HEK293T (cell line): ENCODE data around the gene SLC17A9.

Experiments used
- CTCF ChIA-PET: fragments of 350-600 bp; formaldehyde crosslinking; extraction: SDS; loops from one replicate; lab custom pipeline; 2021; ENCODE audit warnings: antibody characterized with exemption, inconsistent platforms; lab: Yijun Ruan, JAX
- POLR2A ChIA-PET: fragments of 350-600 bp; formaldehyde crosslinking; extraction: SDS; loops from one replicate; lab custom pipeline; 2020; ENCODE audit warnings: antibody characterized with exemption, inconsistent platforms; lab: Yijun Ruan, JAX
- DNase-seq: peaks from one replicate; pipeline ENCODE4 v3.0.0; 2012; ENCODE audit warnings: mixed read lengths; ENCODE audit errors: extremely low spot score
- ARNT ChIP-seq: fragments of 450-650 bp; IDR thresholded peaks from 2 replicates; pipeline ENCODE4 v1.6.1; 2017; ENCODE audit warnings: mild to moderate bottlenecking
- BHLHE40 ChIP-seq: fragments of 450-650 bp; IDR thresholded peaks from 2 replicates; pipeline ENCODE4 v1.6.1; 2016; ENCODE audit warnings: mild to moderate bottlenecking, moderate library complexity, borderline replicate concordance
- CTBP1 ChIP-seq: fragments of 450-650 bp; IDR thresholded peaks from 2 replicates; pipeline ENCODE4 v1.6.1; 2016; ENCODE audit warnings: borderline replicate concordance
- ELF4 ChIP-seq: fragments of 450-650 bp; IDR thresholded peaks from 2 replicates; pipeline ENCODE4 v1.6.1; 2017; ENCODE audit warnings: antibody characterized with exemption
- FOXA1 ChIP-seq: fragments of 450-650 bp; IDR thresholded peaks from 2 replicates; pipeline ENCODE4 v1.6.1; 2016; ENCODE audit warnings: mild to moderate bottlenecking
- FOXK2 ChIP-seq: fragments of 450-650 bp; IDR thresholded peaks from 2 replicates; pipeline ENCODE4 v1.6.1; 2016; ENCODE audit warnings: mild to moderate bottlenecking
- FOXM1 ChIP-seq: fragments of 450-650 bp; IDR thresholded peaks from 2 replicates; pipeline ENCODE4 v1.6.1; 2017; ENCODE audit warnings: mild to moderate bottlenecking, borderline replicate concordance
- HDGF ChIP-seq: fragments of 450-650 bp; IDR thresholded peaks from 2 replicates; pipeline ENCODE4 v1.6.1; 2017; ENCODE audit warnings: antibody characterized with exemption, borderline replicate concordance
- L3MBTL2 ChIP-seq: fragments of 450-650 bp; conservative IDR thresholded peaks from 2 replicates; pipeline ENCODE4 v1.6.1; 2016; ENCODE audit warnings: mild to moderate bottlenecking
- LEF1 ChIP-seq: fragments of 450-650 bp; IDR thresholded peaks from 2 replicates; pipeline ENCODE4 v1.6.1; 2017; ENCODE audit warnings: mild to moderate bottlenecking, borderline replicate concordance
- NFRKB ChIP-seq: fragments of 450-650 bp; IDR thresholded peaks from 2 replicates; pipeline ENCODE4 v1.6.1; 2016; ENCODE audit warnings: mild to moderate bottlenecking, moderate library complexity
- PKNOX1 ChIP-seq: fragments of 450-650 bp; IDR thresholded peaks from 2 replicates; pipeline ENCODE4 v1.6.1; 2016
- SP1 ChIP-seq: fragments of 450-650 bp; IDR thresholded peaks from 2 replicates; pipeline ENCODE4 v1.6.1; 2017
- SUZ12 ChIP-seq: fragments of 450-650 bp; IDR thresholded peaks from 2 replicates; pipeline ENCODE4 v1.6.1; 2016; ENCODE audit warnings: mild to moderate bottlenecking
- TARDBP ChIP-seq: fragments of 450-650 bp; IDR thresholded peaks from 2 replicates; pipeline ENCODE4 v1.6.1; 2016
- ZNF384 ChIP-seq: fragments of 450-650 bp; IDR thresholded peaks from 2 replicates; pipeline ENCODE4 v1.6.1; 2016

Gene SLC17A9

GRCh38 chr20:62976886-62977285, 24.4 kb downstream of the SLC17A9 start:
- TF ChIP-seq ZNF384 = no peak
- TF ChIP-seq PKNOX1 = no peak
- TF ChIP-seq NFRKB = no peak
- TF ChIP-seq SUZ12 = no peak
- TF ChIP-seq FOXA1 = no peak
- TF ChIP-seq ELF4 = no peak
- no peak for TF ChIP-seq FOXM1
- no peak for TF ChIP-seq FOXK2
- TF ChIP-seq LEF1 = no peak
- DNase-seq = no peak
- POLR2A ChIA-PET = no interaction called here
- CTCF ChIA-PET = no interaction called here

GRCh38 chr20:62977613-62978560, 25.4 kb downstream of the SLC17A9 start:
- DNase-seq = no peak
- ChIA-PET POLR2A (no interaction called here), CTCF (no interaction called here)
- TF ChIP-seq NFRKB (no peak), SUZ12 (no peak), BHLHE40 (no peak), FOXM1 (no peak)

DNA sequence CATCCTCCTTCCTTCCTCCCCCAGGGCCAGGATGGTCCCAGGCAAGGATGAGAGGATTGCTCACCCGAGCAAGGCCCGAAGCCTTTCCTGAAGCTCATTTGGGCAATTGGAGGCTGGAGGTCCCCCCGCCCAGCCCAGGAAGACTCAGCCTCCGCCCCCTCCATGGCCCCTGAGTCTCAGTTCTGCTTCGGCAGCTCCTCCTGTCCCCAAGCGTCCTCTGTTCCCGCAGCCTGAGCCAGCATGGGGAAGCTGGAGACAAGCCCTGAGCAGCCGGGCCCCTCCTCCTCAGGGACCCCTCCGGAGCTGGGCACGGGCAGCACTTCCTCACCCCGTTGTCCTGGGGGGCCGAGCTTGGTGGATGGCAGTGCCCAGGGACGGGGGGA, 26.0 kb downstream of the SLC17A9 start:
- ChIA-PET POLR2A (no interaction called here), CTCF (no interaction called here)
- no peak for DNase-seq
- TF ChIP-seq FOXA1 = no peak
- no peak for TF ChIP-seq TARDBP
- TF ChIP-seq PKNOX1 = no peak
- no peak for TF ChIP-seq L3MBTL2

DNA sequence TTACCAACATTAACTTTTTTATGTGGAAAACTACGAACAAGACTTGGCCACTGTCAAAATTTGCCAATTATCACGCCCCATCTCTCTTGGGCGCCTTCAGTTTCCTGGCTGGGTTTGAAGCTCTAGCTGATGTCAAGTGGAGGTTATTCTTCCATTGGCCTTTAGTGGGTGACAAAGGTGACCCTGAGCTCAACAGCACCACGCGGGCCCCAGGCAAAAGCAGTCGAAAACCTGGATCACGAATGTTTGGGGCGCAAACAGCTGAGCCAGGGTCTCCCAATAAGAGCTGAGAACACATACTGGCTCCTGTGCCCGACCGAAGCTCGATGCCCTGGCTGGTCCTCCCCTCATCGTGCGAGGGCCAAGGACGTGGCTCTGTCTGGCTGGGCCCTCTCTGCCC, 26.8 kb downstream of the SLC17A9 start:
- ChIA-PET CTCF (no interaction called here), POLR2A (no interaction called here)
- no peak for DNase-seq
- TF ChIP-seq SP1 = no peak
- no peak for TF ChIP-seq L3MBTL2
- TF ChIP-seq HDGF = no peak
- no peak for TF ChIP-seq BHLHE40
- no peak for TF ChIP-seq ZNF384
- no peak for TF ChIP-seq FOXK2
- TF ChIP-seq ARNT = no peak
- TF ChIP-seq NFRKB = no peak
- no peak for TF ChIP-seq CTBP1
- no peak for TF ChIP-seq TARDBP
- no peak for TF ChIP-seq ELF4
- TF ChIP-seq LEF1 = no peak
- no peak for TF ChIP-seq FOXM1

- POLR2A ChIA-PET = no interaction called here
- no peak for DNase-seq
- no peak for TF ChIP-seq SUZ12
- TF ChIP-seq ELF4 = no peak
- TF ChIP-seq FOXM1 = no peak
- no peak for TF ChIP-seq PKNOX1
- no peak for TF ChIP-seq LEF1
- no peak for TF ChIP-seq ZNF384
- no peak for TF ChIP-seq NFRKB
- TF ChIP-seq CTBP1 = no peak
- CTCF ChIA-PET = interaction anchor here (1.0 to 1.1 kb wide), 2 partner anchors 7 to 29 kb away, joined by 3 read pairs; no protein-coding TSS in a partner anchor
Observed at GRCh38 chr20:62979876-62980373, 27.4 kb downstream of the SLC17A9 start.

DNA sequence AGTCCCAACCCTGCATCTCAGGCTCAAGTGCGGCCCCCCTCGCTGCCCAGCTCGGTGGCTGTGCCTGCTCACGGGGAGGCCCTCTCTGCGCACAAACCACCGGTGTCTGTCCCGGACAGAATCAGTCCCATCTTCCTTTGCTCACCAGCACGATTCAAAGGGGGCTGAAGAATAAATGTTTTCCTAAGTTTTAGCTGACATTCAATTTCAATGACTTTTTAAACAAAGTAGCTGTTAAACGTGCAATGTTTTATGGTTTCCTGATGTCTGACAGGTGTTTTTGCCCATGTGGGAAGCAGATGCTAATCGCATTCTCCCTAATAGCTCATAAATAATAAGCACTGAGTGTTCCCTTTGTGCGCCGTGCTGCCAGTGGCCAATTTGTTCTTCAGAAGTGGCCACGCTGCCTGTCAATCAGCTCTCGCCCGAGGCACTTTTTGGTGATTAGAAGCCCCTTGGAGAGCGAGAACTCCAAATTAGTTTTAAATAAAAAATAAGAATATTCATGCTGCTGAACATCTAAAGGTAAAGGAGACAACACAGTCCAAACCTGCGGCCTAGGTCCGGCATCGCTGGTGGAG, 28.0 kb downstream of the SLC17A9 start:
- TF ChIP-seq PKNOX1 (peak; percentile 58), NFRKB (no peak)

More for the DNA sequence above, 28.0 kb downstream of the SLC17A9 start:
- POLR2A ChIA-PET = no interaction called here
- CTCF ChIA-PET = interaction anchor here (1.0 to 1.1 kb wide), 2 partner anchors 8 to 29 kb away, joined by 3 read pairs; no protein-coding TSS in a partner anchor
- DNase-seq = no peak
